GM21367 (cell line): ENCODE measurements around the gene AGBL5.
A peak's percentile ranks its signal among the peaks of the same experiment; 100 is the strongest.

Experiments used
- ATAC-seq: cut with Tn5 transposase; IDR thresholded peaks from one replicate; pipeline ENCODE4 v1.9.1; 2021; ENCODE audit not compliant: unreplicated experiment

AGBL5 gene

DNA sequence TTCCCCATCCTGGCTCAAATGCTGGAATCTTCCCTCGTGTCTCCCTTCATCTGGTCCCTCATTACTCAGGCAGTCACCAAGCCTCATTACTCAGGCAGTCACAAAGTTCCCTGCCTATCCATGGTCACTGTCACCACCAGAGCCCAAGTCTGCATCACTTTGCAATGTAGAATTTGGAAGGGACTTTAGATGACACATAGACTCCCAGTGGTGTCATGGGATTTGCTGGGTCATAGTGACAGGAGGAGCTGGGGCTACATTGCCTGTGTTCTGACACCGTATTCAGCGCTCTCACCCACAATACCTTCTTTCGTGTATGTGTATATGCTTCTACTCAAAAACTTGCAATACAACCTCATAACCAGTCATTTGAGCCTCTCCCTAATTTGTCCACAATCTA is 24.9 kb downstream of the AGBL5 start:
- ATAC-seq: no peak

DNA sequence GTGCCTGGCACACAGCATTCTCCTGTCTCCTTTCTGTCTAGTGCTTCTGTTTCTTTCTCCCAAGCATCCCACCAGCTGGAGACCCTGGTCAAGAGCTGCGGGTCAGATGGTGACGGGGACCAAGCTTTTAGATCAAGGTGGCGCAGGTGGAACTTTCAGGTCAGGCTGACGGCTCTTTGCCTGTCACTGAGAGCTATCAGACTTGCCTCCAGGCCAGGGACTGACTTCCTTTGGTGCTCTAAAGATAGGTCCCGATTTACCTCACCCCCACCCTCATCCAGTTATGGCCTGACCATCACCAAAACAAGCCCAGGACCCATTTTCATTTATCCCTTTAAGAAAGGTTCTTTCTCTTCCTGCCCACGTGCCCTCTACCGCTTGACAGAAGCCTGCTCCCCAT is 25.8 kb downstream of the AGBL5 start:
- no peak for ATAC-seq

DNA sequence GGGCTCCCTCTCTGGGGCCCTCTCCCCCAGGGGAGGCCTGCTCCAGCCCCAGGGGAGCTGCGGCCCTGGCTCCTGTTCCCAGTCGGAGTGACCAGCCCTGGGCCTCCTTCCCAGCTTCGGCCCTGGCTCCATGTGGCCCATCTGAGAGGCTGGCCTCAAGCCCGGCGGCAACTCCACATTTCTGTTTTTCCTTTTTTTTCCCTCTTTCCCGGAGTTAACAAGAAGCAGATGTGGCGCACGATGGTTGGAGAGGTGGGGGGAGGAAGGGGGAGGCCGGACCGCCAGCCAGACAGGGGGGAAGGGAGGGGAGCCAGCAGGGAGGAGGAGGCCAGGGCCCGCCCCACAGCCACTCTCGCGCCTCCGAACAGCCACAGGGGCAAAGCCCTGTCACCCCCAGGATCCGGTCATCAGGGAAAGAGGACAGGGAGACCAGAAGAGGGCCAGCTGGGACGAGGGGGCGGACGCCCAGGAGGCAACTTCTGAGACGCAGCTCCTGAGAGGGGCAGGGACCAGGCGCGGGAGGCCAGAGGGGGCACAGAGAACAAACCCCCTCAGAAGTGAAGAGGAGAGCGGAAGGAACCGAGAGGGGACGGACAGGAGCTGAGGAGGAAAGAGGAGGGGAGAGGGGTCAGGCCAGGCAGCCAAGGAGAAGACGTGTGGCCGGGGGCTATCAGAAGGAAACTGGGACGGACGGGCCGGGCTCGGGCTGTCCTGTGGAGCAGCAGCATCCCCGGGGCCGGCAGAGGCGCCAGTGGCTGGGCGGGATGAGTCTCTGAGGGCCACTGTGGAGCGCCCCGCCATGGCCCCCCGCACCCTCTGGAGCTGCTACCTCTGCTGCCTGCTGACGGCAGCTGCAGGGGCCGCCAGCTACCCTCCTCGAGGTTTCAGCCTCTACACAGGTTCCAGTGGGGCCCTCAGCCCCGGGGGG is 27.1 kb downstream of the AGBL5 start, which contains the start of gene EMILIN1:
TSS of gene EMILIN1 (plus strand) at position 349 of the 928 bp plus-strand sequence. CDS start at position 800, 451 bp downstream.
- ATAC-seq: no peak

DNA sequence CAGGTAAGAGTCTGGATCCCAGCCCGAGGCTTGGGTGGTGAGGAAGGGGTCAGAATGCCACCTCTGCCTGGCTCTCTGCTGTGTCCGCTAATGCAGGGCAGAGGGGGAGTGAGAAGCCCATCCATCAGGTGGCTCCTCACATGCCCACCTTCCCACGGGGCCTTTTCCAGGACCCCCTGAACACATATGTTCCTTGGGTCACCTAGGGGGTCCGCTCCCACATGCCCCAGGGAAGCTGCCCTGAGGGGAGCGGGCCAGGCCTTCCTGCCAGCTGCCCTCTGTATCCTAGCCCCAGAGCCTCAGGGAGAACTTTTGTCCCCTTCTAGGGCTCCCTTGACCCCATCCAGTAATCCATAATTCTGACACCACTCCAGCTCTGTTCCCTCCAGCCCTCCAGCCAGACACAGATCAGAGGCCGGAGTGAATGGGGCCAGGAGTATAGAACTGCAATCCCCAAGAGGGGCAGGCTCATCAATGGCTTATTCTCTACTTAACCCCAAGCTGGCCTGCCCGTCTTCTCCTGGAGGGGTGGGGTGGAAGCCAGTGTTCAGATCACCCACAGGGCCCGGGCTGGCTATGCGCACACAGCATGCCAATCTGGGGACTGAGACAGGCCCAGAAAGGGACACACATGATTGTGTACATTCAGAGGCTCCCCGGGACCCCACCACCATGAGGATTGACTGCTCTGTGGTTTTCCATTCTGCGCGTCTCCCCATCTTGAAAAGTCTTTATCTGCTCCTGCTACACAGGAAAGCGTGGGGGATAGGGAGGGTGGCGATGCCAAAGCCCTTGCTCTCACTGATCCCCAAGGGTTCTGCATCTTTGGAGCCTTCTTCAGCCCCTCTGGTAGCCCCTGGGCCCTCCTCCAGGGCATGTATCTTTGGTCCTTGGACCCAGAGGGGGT is 28.0 kb downstream of the AGBL5 start:
- no peak for ATAC-seq

DNA sequence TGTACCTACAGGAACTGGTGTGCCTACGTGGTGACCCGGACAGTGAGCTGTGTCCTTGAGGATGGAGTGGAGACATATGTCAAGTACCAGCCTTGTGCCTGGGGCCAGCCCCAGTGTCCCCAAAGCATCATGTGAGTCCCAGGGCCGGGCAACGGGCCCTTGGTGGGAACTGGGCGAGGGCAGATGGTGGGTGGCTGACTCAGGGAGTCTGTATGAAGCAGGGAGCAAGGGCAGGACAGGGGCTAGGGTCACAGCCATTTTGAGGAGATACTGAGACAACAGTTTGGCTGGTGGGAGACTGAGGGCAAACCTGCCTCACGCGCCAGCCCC is 28.6 kb downstream of the AGBL5 start:
- ATAC-seq: no peak

DNA sequence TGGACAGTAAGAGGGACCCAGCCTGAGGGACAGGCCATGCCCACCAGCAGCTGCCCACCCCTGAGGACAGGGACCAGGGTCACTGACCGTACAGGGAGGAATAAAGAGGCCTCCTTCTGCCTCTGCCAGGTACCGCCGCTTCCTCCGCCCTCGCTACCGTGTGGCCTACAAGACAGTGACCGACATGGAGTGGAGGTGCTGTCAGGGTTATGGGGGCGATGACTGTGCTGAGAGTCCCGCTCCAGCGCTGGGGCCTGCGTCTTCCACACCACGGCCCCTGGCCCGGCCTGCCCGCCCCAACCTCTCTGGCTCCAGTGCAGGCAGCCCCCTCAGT is 29.1 kb downstream of the AGBL5 start:
- no peak for ATAC-seq

DNA sequence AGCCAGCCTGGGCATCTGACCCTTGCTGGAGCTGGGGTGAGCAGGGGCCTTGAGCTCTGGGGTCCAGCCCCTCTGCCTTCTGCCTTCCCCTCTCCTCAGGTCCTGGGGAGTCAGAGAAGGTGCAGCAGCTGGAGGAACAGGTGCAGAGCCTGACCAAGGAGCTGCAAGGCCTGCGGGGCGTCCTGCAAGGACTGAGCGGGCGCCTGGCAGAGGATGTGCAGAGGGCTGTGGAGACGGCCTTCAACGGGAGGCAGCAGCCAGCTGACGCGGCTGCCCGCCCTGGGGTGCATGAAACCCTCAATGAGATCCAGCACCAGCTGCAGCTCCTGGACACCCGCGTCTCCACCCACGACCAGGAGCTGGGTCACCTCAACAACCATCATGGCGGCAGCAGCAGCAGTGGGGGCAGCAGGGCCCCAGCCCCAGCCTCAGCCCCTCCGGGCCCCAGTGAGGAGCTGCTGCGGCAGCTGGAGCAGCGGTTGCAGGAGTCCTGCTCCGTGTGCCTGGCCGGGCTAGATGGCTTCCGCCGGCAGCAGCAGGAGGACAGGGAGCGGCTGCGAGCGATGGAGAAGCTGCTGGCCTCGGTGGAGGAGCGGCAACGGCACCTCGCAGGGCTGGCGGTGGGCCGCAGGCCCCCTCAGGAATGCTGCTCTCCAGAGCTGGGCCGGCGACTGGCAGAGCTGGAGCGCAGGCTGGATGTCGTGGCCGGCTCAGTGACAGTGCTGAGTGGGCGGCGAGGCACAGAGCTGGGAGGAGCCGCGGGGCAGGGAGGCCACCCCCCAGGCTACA is 30.7 kb downstream of the AGBL5 start:
- no peak for ATAC-seq

DNA sequence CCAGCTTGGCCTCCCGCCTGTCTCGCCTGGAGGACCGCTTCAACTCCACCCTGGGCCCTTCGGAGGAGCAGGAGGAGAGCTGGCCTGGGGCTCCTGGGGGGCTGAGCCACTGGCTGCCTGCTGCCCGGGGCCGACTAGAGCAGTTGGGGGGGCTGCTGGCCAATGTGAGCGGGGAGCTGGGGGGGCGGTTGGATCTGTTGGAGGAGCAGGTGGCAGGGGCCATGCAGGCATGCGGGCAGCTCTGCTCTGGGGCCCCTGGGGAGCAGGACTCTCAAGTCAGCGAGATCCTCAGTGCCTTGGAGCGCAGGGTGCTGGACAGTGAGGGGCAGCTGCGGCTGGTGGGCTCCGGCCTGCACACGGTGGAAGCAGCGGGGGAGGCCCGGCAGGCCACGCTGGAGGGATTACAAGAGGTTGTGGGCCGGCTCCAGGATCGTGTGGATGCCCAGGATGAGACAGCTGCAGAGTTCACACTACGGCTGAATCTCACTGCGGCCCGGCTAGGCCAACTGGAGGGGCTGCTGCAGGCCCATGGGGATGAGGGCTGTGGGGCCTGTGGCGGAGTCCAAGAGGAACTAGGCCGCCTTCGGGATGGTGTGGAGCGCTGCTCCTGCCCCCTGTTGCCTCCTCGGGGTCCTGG is 31.4 kb downstream of the AGBL5 start:
- ATAC-seq: no peak

DNA sequence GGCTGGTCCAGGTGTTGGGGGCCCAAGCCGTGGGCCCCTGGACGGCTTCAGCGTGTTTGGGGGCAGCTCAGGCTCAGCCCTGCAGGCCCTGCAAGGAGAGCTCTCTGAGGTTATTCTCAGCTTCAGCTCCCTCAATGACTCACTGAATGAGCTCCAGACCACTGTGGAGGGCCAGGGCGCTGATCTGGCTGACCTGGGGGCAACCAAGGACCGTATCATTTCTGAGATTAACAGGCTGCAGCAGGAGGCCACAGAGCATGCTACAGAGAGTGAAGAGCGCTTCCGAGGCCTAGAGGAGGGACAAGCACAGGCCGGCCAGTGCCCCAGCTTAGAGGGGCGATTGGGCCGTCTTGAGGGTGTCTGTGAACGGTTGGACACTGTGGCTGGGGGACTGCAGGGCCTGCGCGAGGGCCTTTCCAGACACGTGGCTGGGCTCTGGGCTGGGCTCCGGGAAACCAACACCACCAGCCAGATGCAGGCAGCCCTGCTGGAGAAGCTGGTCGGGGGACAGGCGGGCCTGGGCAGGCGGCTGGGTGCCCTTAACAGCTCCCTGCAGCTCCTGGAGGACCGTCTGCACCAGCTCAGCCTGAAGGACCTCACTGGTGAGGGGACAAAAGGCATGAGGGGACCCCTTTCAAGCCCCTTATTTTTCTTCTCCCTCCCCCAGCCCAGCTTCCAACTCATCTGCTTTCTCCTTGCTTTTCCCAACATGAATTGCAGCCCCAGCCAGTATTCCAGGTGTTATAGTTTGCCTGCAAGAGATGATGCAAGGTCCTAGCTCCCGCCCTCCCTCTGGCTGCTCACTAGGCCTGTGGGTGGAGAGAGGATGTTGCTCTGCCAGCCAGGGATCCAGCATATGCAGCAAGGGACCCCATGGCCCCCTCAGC is 32.2 kb downstream of the AGBL5 start:
- no peak for ATAC-seq

DNA sequence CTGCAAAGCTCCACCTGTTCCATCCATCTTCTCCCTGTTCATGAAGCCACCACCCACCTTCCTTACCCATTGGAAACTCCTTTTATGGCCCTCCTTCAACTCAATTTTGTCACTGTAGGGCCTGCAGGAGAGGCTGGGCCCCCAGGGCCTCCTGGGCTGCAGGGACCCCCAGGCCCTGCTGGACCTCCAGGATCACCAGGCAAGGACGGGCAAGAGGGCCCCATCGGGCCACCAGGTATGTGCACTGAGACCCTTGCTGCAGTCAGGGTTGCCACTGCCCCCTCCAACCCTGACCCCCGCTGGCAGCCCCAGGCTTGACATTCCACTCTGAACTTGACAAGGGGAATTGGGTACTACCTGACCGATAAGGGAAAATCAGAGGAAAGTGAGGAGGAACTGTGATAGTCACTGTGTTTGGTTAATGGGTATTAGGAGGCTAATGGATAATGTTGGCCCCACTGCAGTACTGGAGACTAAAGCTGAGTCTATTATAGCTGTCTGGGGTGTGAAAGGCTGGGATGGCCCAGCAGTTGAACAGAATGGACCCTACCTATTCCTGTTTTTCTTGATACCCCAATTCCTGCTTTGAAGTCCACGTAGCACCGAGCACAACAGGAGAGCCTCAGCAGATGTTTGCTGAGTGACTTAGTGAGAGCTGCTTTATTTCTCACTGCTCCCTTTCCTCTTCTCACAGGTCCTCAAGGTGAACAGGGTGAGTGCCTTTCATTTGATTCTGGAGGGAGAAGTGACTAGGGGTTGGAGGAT is 33.0 kb downstream of the AGBL5 start:
- no peak for ATAC-seq

DNA sequence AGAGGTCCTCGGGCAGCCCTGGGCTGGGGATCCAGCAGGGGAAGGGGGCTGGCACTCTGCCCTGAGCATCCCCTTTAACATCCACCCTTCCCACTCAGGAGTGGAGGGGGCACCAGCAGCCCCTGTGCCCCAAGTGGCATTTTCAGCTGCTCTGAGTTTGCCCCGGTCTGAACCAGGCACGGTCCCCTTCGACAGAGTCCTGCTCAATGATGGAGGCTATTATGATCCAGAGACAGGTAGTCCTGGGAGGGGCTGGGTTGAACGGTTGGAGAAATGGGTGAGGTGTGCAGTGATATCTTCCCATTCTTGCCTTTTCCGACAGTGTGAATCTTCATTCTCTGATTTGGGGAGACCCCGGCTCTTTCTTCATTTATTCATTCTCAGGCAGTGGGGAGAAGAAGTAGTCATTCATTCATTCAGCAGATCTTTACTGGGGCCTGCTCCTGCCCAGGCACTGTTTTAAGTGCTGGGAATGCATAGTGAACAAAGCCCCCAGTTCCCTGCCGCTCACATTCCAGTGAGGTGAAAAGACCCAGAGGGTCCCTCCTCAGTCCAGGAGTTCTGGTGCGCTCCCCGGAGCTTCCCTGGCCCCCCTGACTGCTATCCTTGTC is 33.7 kb downstream of the AGBL5 start:
- no peak for ATAC-seq

DNA sequence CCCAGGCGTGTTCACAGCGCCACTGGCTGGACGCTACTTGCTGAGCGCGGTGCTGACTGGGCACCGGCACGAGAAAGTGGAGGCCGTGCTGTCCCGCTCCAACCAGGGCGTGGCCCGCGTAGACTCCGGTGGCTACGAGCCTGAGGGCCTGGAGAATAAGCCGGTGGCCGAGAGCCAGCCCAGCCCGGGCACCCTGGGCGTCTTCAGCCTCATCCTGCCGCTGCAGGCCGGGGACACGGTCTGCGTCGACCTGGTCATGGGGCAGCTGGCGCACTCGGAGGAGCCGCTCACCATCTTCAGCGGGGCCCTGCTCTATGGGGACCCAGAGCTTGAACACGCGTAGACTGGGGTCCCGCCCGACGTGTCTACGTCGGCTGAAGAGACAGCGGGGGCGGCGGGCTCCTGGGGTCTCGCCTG is 34.2 kb downstream of the AGBL5 start:
- ATAC-seq: peak; percentile 6

DNA sequence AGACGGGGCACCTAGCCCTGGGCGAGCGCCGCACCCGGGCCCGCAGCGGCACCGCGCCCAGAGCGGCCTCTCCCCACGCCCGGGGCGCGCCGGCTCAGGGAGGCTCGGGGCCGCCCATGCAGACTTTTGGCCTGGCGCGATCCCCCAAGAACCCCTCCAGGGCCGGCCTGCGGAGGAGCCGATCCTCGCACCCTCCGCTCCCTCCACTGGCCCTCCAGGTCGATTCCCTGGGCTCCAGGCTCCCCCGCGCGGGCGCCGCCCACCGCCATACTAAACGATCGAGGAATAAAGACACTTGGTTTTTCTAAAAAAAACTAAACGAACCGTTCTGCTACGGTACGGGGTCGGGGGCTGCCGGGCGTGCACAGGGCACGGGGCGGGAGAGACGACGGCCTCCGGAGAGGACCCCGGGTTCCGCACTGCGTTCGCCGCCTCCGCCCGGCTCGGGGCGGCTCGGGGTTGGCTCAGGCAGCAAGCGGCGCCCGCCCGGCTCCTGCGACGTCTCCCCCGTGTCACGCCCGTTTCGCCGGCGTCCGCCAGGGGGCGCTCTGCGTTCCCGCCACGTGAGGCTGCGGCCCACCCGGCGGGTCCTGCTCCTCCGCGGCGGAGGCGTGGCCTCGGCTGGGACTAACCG is 34.7 kb downstream of the AGBL5 start:
- ATAC-seq: peak; percentile 59

DNA sequence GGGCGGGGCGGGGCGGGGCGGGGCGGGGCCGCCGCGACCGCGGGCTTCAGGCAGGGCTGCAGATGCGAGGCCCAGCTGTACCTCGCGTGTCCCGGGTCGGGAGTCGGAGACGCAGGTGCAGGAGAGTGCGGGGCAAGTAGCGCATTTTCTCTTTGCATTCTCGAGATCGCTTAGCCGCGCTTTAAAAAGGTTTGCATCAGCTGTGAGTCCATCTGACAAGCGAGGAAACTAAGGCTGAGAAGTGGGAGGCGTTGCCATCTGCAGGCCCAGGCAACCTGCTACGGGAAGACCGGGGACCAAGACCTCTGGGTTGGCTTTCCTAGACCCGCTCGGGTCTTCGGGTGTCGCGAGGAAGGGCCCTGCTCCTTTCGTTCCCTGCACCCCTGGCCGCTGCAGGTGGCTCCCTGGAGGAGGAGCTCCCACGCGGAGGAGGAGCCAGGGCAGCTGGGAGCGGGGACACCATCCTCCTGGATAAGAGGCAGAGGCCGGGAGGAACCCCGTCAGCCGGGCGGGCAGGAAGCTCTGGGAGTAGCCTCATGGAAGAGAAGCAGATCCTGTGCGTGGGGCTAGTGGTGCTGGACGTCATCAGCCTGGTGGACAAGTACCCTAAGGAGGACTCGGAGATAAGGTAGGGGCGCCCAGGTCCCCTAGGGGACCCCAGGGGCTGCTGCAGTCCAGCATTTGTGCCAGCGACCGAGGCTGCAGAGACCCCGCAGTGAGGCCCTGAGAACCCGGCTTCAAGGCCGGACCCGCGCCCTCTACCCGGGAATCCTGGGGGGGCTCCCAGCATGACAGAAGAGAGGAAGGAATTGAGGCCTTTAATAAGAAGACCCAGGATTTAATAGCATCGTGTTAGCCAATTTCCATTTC is 35.5 kb downstream of the AGBL5 start, which contains the start of gene KHK:
TSS of gene KHK (plus strand) at position 49 of the 870 bp plus-strand sequence. CDS start at position 537, 488 bp downstream.
- no peak for ATAC-seq

DNA sequence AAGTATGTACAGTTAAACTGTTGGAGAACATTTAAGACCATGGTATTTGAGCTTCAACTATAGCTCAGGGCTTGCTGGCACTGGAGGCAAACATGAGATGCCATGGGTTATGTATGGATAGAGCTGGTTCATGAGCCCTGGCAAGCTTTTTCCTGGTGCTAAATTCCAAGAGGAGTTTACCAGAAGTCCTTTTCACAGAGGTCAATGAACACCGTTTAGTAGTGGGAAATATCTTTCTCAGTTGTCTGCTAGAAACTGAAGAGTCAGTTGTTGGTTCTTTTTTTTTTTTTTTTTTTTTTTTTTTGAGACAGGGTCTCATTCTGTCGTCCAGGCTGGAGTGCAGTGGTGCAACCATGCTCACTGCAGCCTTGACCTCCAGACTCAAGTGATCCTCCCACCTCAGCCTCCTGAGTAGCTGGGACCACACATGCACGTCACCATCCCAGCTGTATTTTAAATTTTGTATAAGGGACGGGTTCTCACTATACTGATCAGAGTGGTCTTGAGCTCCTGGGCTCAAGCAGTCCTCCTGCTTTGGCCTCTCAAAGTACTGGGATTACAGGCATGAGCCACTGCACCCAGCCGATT is 36.4 kb downstream of the AGBL5 start:
- ATAC-seq: no peak

DNA sequence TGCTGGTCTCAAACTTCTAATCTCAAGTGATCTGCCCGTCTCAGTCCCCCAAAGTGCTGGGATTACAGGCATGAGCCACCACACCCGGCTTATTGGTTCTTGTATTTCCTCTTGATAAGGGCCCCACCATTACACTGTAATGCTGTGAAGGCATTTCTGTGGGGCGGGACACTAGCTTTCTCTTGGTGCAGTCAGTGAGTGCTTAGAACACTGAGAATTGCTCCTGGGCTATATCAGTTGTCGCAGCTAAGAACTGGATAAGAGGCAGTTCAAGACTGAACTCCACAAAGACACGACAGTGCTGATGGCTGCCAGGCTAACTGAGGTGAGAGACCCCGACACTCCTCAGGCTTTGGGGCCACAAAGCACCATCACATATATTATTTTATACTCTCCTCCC is 37.2 kb downstream of the AGBL5 start:
- ATAC-seq: no peak
